ENCODE measurements around the gene SNX25. TPM values are rescaled to one million over a fixed set of nuclear protein-coding genes. Genes with fewer than 3 reads are reported as not detected.
"Not testable (repeated sequence)": the region's sequence is repeated elsewhere in the genome, so short reads cannot be mapped to it uniquely, and the experiment has no call there.

The SNX25 gene
- total and polyA plus RNA-seq, 2 of the 13 experiments (the other 11 are each of a cell fraction or from before 2014, with no cell fraction given): 23.4 to 23.5 TPM

GRCh38 chr4:185329879-185330510, 120.6 kb downstream of the SNX25 start:
- in situ Hi-C loops (cut with HindIII; ENCODE audit: extremely low pct_ligation_motif_present, low pct_unique_long_range_greater_than_20kb); H3K9me3 ChIP-seq (ENCODE audit: low read length): not testable (repeated sequence)

DNA sequence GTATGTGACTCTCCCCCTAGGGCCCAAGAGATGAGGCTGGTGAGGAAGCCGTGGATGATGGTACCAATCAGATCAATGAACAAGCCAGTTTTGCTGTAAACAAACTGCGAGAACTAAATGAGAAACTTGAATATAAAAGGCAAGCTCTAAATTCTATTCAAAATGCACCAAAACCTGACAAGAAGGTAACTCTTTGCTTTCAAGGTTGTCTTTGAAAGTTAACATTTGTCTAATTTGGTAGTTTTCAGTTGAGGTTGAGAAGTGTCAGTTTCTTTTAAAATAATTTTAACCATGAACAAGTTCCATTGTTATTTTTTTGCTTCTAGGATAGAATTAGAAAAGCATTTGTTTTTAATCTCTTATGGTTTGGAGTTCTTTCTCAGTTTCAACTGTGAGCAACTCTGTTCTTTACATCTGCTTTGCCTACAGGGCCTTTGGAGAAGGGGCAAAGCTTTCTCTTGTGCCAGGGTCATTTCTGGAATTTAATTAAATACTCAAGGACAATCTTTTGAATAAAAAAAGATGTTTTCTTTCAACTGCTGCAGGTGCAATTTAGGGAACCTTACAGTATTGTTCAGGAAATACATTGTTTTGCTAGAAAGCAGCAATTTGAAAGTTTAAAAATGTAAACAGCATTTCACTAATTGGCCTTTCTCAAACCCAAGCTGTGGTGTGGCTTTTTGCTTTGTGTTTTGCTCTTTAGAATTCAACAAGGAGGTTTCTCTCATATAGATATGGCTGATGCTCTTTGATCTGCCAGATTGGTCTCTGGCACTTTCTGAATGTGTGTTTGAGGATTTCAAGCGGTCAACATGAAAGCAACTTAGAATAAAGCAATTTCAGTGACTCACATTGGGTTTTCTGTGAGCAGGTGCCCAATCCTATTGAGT, 123.4 kb downstream of the SNX25 start:
- 66% methylated on average over 3 of the region's 3 CpGs for WGBS (ENCODE audit: low lambda C conversion rate)
- Histone ChIP-seq H3K4me2 (ENCODE audit: low read depth, low read length) (peak overlapping the region; percentile 9; the same call in 1 of the 2 replicates), H3K27me3 (ENCODE audit: control insufficient read depth in 1 of 2, insufficient read depth in 2 of 2, low read length in 2 of 2) (no peaks in the 10 kb centered on the region), H3K4me1 (ENCODE audit: insufficient read depth, low read length) (peaks cover 45% of the 10 kb centered on the region), H2AFZ (ENCODE audit: low read length) (no peak overlapping the region), H4K20me1 (ENCODE audit: insufficient read depth, low read length) (no peaks in the 10 kb centered on the region), H3K9me3 (ENCODE audit: low read length) (0 out of 2 replicates have a peak, but pooled peaks cover 10% of the 10 kb centered on the region), H3K27ac (ENCODE audit: extremely low read length, insufficient read depth, low read length) (peak overlapping the region; percentile 62), H3K4me3 (replicated peaks in 1 of 3; ENCODE audit: insufficient read depth in 1 of 3, low read depth in 2 of 3, low read length in 3 of 3) (no peak overlapping the region), H3K9ac (ENCODE audit: insufficient read depth, low read depth, low read length) (no peak overlapping the region; the same call in 1 of the 2 replicates), H3K79me2 (ENCODE audit: insufficient read depth, low read length) (no peaks in the 10 kb centered on the region), H3K36me3 (replicated peaks in 1 of 2; ENCODE audit: control insufficient read depth in 1 of 2, insufficient read depth in 2 of 2, low read length in 2 of 2) (peaks cover 0 to 14% of the 10 kb centered on the region in 2 experiments; a peak in 1 of 5 replicates)
- POLR2A ChIA-PET: no interaction called here
- CTCF ChIA-PET (ENCODE audit: low intra/inter-chr PET ratio, low total read pairs): no interaction called here
- peak; percentile 92 for DNase-seq (ENCODE audit: low spot score)
- ATAC-seq: peak; percentile 92
- no TSS peak for BruUV-seq (replicated peaks)
- in situ Hi-C loops (cut with HindIII; ENCODE audit: extremely low pct_ligation_motif_present, low pct_unique_long_range_greater_than_20kb) (no loop called here), intact Hi-C loops (cut with micrococcal nuclease; ENCODE audit: unreplicated experiment) (loop anchor here (2.0 kb wide), 1 partner anchor 14 kb away; no protein-coding TSS in a partner anchor)
- FAIRE-seq: peak; percentile 80
- TF ChIP-seq ZFP36 (IDR thresholded peaks at IDR 0.05; ENCODE audit: borderline replicate concordance, low read depth, low read length, partially characterized antibody): no peak
- TF ChIP-seq SMAD1 (CRISPR knock-in tag; IDR thresholded peaks at IDR 0.05; ENCODE audit: borderline replicate concordance, low read depth): no peak
- TF ChIP-seq ZNF10 (CRISPR knock-in tag; IDR thresholded peaks at IDR 0.05; ENCODE audit: borderline replicate concordance, low read depth): no peak
- TF ChIP-seq ZNF652 (CRISPR knock-in tag; IDR thresholded peaks at IDR 0.05; ENCODE audit: borderline replicate concordance, low read depth): no peak
- TF ChIP-seq SAP130 (CRISPR knock-in tag; IDR thresholded peaks at IDR 0.05; ENCODE audit: low read depth): peak; percentile 55
- TF ChIP-seq ZMAT3 (CRISPR knock-in tag; conservative IDR thresholded peaks at IDR 0.05): no peak

More at GRCh38 chr4:185329879-185330510, 120.6 kb downstream of the SNX25 start:
- TF ChIP-seq ZNF850 (CRISPR knock-in tag; conservative IDR thresholded peaks at IDR 0.05): peak; percentile 96
- H3K79me2 ChIP-seq (ENCODE audit: insufficient read depth, low read length); H4K20me1 ChIP-seq (ENCODE audit: insufficient read depth, low read length); DNase-seq (ENCODE audit: low spot score); H3K9ac ChIP-seq (ENCODE audit: insufficient read depth, low read depth, low read length); FAIRE-seq; H2AFZ ChIP-seq (ENCODE audit: low read length); BruUV-seq (replicated peaks); H3K27ac ChIP-seq (ENCODE audit: extremely low read length, insufficient read depth, low read length); intact Hi-C loops (cut with micrococcal nuclease; ENCODE audit: unreplicated experiment); H3K4me2 ChIP-seq (ENCODE audit: low read depth, low read length); POLR2A ChIA-PET; H3K4me3 ChIP-seq (replicated peaks in 1 of 3; ENCODE audit: insufficient read depth in 1 of 3, low read depth in 2 of 3, low read length in 3 of 3); CTCF ChIA-PET (ENCODE audit: low intra/inter-chr PET ratio, low total read pairs); H3K27me3 ChIP-seq (ENCODE audit: control insufficient read depth in 1 of 2, insufficient read depth in 2 of 2, low read length in 2 of 2); ATAC-seq: not testable (repeated sequence)
- H3K4me1 ChIP-seq (ENCODE audit: insufficient read depth, low read length): peaks cover 36% of the 10 kb centered on the region
- WGBS (ENCODE audit: low lambda C conversion rate): 100% methylated on average over 2 of the region's 2 CpGs
- H3K36me3 ChIP-seq (replicated peaks in 1 of 2; ENCODE audit: control insufficient read depth in 1 of 2, insufficient read depth in 2 of 2, low read length in 2 of 2): peaks cover 0 to 12% of the 10 kb centered on the region in 2 experiments; a peak in 1 of 5 replicates
